GM19467 (cell line): ENCODE measurements around the gene ENPP5.

Experiments used
- ATAC-seq: cut with Tn5 transposase; IDR thresholded peaks from one replicate; pipeline ENCODE4 v1.9.1; 2021; ENCODE audit warnings: mild to moderate bottlenecking, moderate library complexity; ENCODE audit not compliant: unreplicated experiment

The ENPP5 gene

DNA sequence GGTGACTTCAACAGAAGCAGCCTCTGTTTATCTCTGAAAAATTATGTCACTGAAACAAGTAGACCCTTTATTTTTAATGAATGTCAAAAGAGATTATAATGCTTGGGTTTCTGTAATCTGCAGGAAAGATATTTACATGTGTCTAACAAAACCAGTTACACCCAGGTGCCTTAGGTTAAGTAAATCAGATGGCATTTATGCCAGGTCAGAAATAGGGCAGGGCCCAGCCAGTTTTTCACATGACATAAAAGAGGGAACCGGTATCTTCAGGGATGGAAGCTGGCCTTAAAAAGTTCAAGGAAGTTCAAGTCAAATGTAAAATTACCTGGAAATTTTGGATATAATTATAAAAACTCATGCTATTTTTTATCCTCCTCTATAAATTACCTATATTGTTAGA, 55.1 kb downstream of the ENPP5 start:
- no peak for ATAC-seq

DNA sequence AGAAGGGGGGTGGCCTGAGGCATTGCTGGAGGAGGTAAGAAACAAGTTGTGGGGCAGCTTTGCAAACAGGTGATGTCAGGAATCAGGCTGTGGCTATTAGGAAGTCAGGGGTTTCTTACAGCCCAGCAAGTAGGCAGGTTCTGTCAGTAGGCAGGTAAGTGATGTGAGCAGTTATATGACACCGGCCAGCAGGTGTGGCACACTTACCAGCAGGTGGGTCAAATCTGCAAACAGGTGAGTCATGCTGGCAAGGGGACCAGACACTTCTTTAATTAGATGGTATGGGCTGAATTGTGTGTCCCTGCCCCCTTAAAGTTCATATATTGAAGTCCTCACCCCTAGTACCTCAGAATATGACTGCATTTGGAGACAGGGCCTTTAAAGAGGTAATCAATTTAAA, 57.4 kb downstream of the ENPP5 start:
- ATAC-seq = no peak
